Left lung (tissue), 10 donors: ENCODE results near the gene TMEM164. TPM values are rescaled to one million over a fixed set of nuclear protein-coding genes. Genes with fewer than 3 reads are reported as not detected.

ENCODE experiments used
- ATAC-seq: fragments of 200-7000 bp; cut with Tn5 transposase; one replicate; pipeline ENCODE4 v1.9.1; 2020; ENCODE audit warnings: moderate library complexity
- DNase-seq, 4 donors: peaks; one replicate each; pipeline ENCODE4 v3.0.0-alpha.2; 2013 to 2020
- H3K27ac ChIP-seq, 2 donors: fragments of 200-600 bp; sonication (generic) in 1 of 2; one replicate each; pipeline versions ENCODE4 v1.5.0 to v1.8.0; 2020 to 2021
- H3K27me3 ChIP-seq, 2 donors: fragments of 200-600 bp; sonication (generic) in 1 of 2; one replicate each; pipeline versions ENCODE4 v1.5.0 to v1.8.0; 2020 to 2021
- H3K36me3 ChIP-seq, 2 donors: fragments of 200-600 bp; sonication (generic) in 1 of 2; one replicate each; pipeline versions ENCODE4 v1.5.0 to v1.8.0; 2020 to 2021
- H3K4me1 ChIP-seq, 2 donors: fragments of 200-600 bp; one replicate each; pipeline ENCODE4 v1.8.0; 2021
- H3K4me3 ChIP-seq, 2 donors: fragments of 200-600 bp; sonication (generic) in 1 of 2; one replicate each; pipeline versions ENCODE4 v1.5.0 to v1.8.0; 2020 to 2021; ENCODE audit warnings: mild to moderate bottlenecking in 1 of 2
- H3K9me3 ChIP-seq, 2 donors: fragments of 200-600 bp; sonication (generic) in 1 of 2; one replicate each; pipeline versions ENCODE4 v1.5.0 to v1.8.0; 2020 to 2021
- CTCF ChIP-seq, 2 donors: fragments of 200-600 bp; sonication (generic) in 1 of 2; IDR thresholded peaks; one replicate each; pipeline versions ENCODE4 v1.5.0 to v1.8.0; 2021; ENCODE audit warnings: antibody characterized with exemption in 2 of 2
- intact Hi-C, 2 donors: fragments of 100-400 bp; cut with DNase I; formaldehyde crosslinking; loops; one replicate each; pipeline versions ENCODE4 v1.11.2 to v1.14.2; 2022
- polyA plus RNA-seq, 6 donors: library from polyadenylated mRNA; unstranded; fragments of 120-200 nt; gene quantifications; one replicate each; pipeline ENCODE4 v1.2.1, GENCODE V29; 2013; ENCODE audit not compliant: insufficient read length in 6 of 6
- total RNA-seq, 2 donors: library from RNA; stranded (reverse); fragmentation: NEBNext Ultra II Directional; extraction: Animal tissue kit (Norgen Biotek cat#: 25700); gene quantifications; one replicate each; pipeline ENCODE4 v1.2.1, GENCODE V29; 2021
- donor health status: DM: no; HTN: yes; CAD: no.
- donor health status: DM: no; HTN: no; CAD: no.

TMEM164 gene
- total and polyA plus RNA-seq, 8 donors = 39.2 to 111 (median 47.0) TPM

GRCh38 chrX:110192516-110192915 lies 189.6 kb downstream of the TMEM164 start:
- ATAC-seq = no peak
- intact Hi-C loops = no loop called here
- no peak for DNase-seq
- H3K4me3 ChIP-seq = no peak overlapping the region
- no peaks in the 10 kb centered on the region for H3K27me3 ChIP-seq
- H3K27ac ChIP-seq = no peak overlapping the region
- no peaks in the 10 kb centered on the region for H3K4me1 ChIP-seq
- no peaks in the 10 kb centered on the region for H3K9me3 ChIP-seq
- TF ChIP-seq CTCF (IDR thresholded peaks at IDR 0.05) = no peak
- no peaks in the 10 kb centered on the region for H3K36me3 ChIP-seq

DNA sequence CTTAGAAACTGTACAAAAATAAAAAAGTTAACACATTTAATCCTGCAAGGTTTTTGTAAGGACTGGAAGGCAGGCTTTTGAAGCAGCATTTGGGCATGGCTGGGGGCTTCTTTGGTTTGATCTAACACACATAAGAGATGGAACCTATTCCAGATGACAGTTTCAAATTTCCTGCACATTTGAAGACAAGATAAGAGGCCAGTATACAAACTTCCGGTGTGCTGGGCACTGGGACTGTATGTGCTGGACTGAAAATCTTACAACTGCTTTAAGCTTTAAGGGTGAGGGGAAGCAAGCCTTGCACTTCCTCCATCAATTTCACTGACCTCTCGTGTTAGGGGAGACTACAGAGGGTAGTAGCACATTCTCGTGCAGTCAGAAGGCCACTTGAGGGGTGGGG lies 192.1 kb downstream of the TMEM164 start:
- TF ChIP-seq CTCF (IDR thresholded peaks at IDR 0.05) = no peak
- no peak for DNase-seq
- intact Hi-C loops = no loop called here
- Histone ChIP-seq H3K9me3 (no peaks in the 10 kb centered on the region), H3K4me3 (no peak overlapping the region), H3K27ac (no peak overlapping the region), H3K36me3 (no peaks in the 10 kb centered on the region), H3K4me1 (no peaks in the 10 kb centered on the region), H3K27me3 (peaks cover 0 to 5% of the 10 kb centered on the region in 2 donors)
- peak; percentile 41 for ATAC-seq

DNA sequence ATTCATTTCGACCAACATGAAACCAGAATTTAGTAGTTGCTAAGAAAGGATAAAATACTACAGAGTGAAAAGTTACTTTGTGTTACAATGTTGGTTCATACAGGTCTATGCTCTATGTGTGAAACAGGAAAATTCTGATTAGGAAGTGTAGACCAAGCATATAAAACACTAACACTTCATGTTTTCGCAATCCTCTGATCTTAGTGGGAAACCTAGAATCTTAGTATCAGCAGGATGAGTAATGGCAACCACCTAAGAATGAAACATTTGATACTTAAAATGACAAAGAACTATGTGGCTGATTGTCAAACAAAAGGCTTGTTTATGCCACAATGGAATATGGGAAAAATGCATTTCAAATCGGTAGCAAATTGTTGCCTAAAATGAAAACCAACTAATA lies 198.9 kb downstream of the TMEM164 start:
- DNase-seq (no peak), ATAC-seq (no peak)
- H3K9me3 ChIP-seq = no peaks in the 10 kb centered on the region
- no peaks in the 10 kb centered on the region for H3K36me3 ChIP-seq
- TF ChIP-seq CTCF (IDR thresholded peaks at IDR 0.05) = no peak
- H3K4me3 ChIP-seq = no peak overlapping the region
- no peak overlapping the region for H3K27ac ChIP-seq
- H3K4me1 ChIP-seq = no peaks in the 10 kb centered on the region
- H3K27me3 ChIP-seq = peaks cover 0 to 10% of the 10 kb centered on the region in 2 donors
- intact Hi-C loops = no loop called here

GRCh38 chrX:110204986-110205385 lies 202.1 kb downstream of the TMEM164 start:
- TF ChIP-seq CTCF (IDR thresholded peaks at IDR 0.05) = no peak
- intact Hi-C loops = no loop called here

DNA sequence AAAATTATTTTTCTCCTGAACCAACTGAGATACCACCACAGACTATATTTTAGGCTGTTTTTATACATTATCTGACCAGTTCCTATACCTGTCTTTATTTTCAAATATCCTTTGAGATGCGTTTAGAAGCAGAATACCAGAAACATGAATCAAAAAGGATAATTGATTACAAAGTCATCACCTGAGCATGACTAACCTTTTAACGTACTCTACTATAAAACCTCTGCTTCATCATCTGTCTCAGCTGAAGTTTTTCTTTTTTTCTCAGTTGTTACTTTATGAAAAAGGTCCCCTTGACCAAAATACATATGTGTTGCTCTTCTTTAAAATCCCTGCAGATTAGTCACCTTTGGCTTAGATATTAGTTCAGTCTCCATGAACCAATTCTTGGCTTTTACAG lies 205.2 kb downstream of the TMEM164 start:
- DNase-seq (no peak), ATAC-seq (no peak)
- Histone ChIP-seq H3K9me3 (no peaks in the 10 kb centered on the region), H3K4me3 (no peak overlapping the region), H3K4me1 (no peaks in the 10 kb centered on the region), H3K27me3 (peaks cover 0 to 6% of the 10 kb centered on the region in 2 donors), H3K27ac (no peak overlapping the region), H3K36me3 (no peaks in the 10 kb centered on the region)
- intact Hi-C loops = no loop called here
- no peak for TF ChIP-seq CTCF (IDR thresholded peaks at IDR 0.05)

More at GRCh38 chrX:110204986-110205385, 202.1 kb downstream of the TMEM164 start:
- Histone ChIP-seq H3K27me3 (peaks cover 0 to 6% of the 10 kb centered on the region in 2 donors), H3K9me3 (no peaks in the 10 kb centered on the region), H3K4me3 (no peak overlapping the region), H3K36me3 (no peaks in the 10 kb centered on the region), H3K27ac (no peak overlapping the region), H3K4me1 (no peaks in the 10 kb centered on the region)
- DNase-seq = no peak
- no peak for ATAC-seq
